SU-DHL-6 (cell line): ENCODE measurements around the gene ARIH1.
A peak's percentile ranks its signal among the peaks of the same experiment; 100 is the strongest.
"Not testable (repeated sequence)": the region's sequence is repeated elsewhere in the genome, so short reads cannot be mapped to it uniquely, and the experiment has no call there.

Experiments
- H2AFZ ChIP-seq: fragments of 200-600 bp; sonication (generic); 2 replicates; pipeline ENCODE4 v1.6.1; 2014; ENCODE audit warnings: low read depth, mild to moderate bottlenecking, moderate library complexity, mixed read lengths, antibody characterized with exemption, low read length; ENCODE audit not compliant: severe bottlenecking
- H3F3A ChIP-seq: fragments of 200-600 bp; shearing (Covaris generic); 2 replicates; pipeline ENCODE4 v1.6.0; 2016; ENCODE audit warnings: antibody characterized with exemption, mild to moderate bottlenecking; ENCODE audit not compliant: insufficient read depth
- H3K27ac ChIP-seq: fragments of 200-600 bp; sonication (generic); 2 replicates; pipeline ENCODE4 v1.5.1; 2016; ENCODE audit warnings: low read depth, mild to moderate bottlenecking, low read length, moderate library complexity, mixed read lengths
- H3K27me3 ChIP-seq: fragments of 200-600 bp; sonication (generic), shearing (Covaris generic); 2 replicates; pipeline ENCODE4 v1.6.0; 2014; ENCODE audit warnings: mild to moderate bottlenecking, low read length
- H3K36me3 ChIP-seq: fragments of 200-600 bp; sonication (generic); 2 replicates; pipeline ENCODE4 v1.6.1; 2014; ENCODE audit warnings: mild to moderate bottlenecking, low read length, mixed read lengths
- H3K4me2 ChIP-seq: fragments of 300-600, 200-600 bp; shearing (Covaris generic), sonication (generic); 2 replicates; pipeline ENCODE4 v1.6.0; 2014; ENCODE audit warnings: low read length, low read depth, mild to moderate bottlenecking; ENCODE audit not compliant: poor library complexity, severe bottlenecking
- H3K4me3 ChIP-seq: fragments of 200-600 bp; sonication (generic); 2 replicates; pipeline ENCODE4 v1.5.1; 2014; ENCODE audit warnings: antibody characterized with exemption, low read length, mild to moderate bottlenecking, mixed read lengths; ENCODE audit not compliant: insufficient read depth, poor library complexity, severe bottlenecking
- H3K79me2 ChIP-seq: fragments of 200-600 bp; sonication (generic); 2 replicates; pipeline ENCODE4 v1.6.1; 2014; ENCODE audit warnings: mild to moderate bottlenecking, low read length, moderate library complexity; ENCODE audit not compliant: insufficient read depth
- H3K9ac ChIP-seq: fragments of 200-600 bp; sonication (generic); 2 replicates; pipeline ENCODE4 v1.7.0; 2014; ENCODE audit warnings: mild to moderate bottlenecking, low read length
- H3K9me2 ChIP-seq: fragments of 200-600 bp; sonication (generic); replicated peaks from 2 replicates; pipeline ENCODE4 v1.6.1; 2014; ENCODE audit warnings: low read length; ENCODE audit not compliant: insufficient read depth
- H3K9me3 ChIP-seq: fragments of 200-600 bp; sonication (generic); 2 replicates; pipeline ENCODE4 v1.6.1; 2014; ENCODE audit warnings: low read length, mixed read lengths; ENCODE audit not compliant: insufficient read depth
- H4K20me1 ChIP-seq: fragments of 200-600 bp; sonication (generic); 2 replicates; pipeline ENCODE4 v1.6.1; 2014; ENCODE audit warnings: low read depth, mild to moderate bottlenecking, antibody characterized with exemption, low read length, moderate library complexity, mixed read lengths
- EZH2phosphoT487 ChIP-seq: fragments of 200-600 bp; sonication (generic), shearing (Covaris generic); conservative IDR thresholded peaks from 2 replicates; pipeline ENCODE4 v1.6.1; 2018; ENCODE audit warnings: mild to moderate bottlenecking, antibody characterized with exemption, low read length, moderate library complexity, mixed read lengths
- TF ChIP-seq, protein P1 (sequence below): fragments of 200-600 bp; sonication (generic); IDR thresholded peaks from one replicate; pipeline ENCODE4 v1.5.1; 2017; ENCODE audit warnings: antibody characterized with exemption, mild to moderate bottlenecking, low read length, moderate library complexity; ENCODE audit not compliant: insufficient read depth, poor library complexity, severe bottlenecking

ARIH1 gene

GRCh38 chr15:72474912-72475628 is 940 bp downstream of the ARIH1 start:
- TF ChIP-seq, protein P1, sequence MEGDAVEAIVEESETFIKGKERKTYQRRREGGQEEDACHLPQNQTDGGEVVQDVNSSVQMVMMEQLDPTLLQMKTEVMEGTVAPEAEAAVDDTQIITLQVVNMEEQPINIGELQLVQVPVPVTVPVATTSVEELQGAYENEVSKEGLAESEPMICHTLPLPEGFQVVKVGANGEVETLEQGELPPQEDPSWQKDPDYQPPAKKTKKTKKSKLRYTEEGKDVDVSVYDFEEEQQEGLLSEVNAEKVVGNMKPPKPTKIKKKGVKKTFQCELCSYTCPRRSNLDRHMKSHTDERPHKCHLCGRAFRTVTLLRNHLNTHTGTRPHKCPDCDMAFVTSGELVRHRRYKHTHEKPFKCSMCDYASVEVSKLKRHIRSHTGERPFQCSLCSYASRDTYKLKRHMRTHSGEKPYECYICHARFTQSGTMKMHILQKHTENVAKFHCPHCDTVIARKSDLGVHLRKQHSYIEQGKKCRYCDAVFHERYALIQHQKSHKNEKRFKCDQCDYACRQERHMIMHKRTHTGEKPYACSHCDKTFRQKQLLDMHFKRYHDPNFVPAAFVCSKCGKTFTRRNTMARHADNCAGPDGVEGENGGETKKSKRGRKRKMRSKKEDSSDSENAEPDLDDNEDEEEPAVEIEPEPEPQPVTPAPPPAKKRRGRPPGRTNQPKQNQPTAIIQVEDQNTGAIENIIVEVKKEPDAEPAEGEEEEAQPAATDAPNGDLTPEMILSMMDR = no peak
- no peak for TF ChIP-seq EZH2phosphoT487
- Histone ChIP-seq H3K9ac (peak overlapping the region; percentile 89), H3K27ac (peak overlapping the region; percentile 87), H3F3A (peaks cover 20% of the 10 kb centered on the region), H3K9me3 (no peaks in the 10 kb centered on the region), H3K4me2 (peak overlapping the region; percentile 96), H2AFZ (peak overlapping the region; percentile 29), H3K79me2 (peaks cover 58% of the 10 kb centered on the region), H3K4me3 (peak overlapping the region; percentile 83), H3K27me3 (no peaks in the 10 kb centered on the region), H3K36me3 (peaks cover 9% of the 10 kb centered on the region), H3K9me2 (no peaks in the 10 kb centered on the region), H4K20me1 (peaks cover 5% of the 10 kb centered on the region)

DNA sequence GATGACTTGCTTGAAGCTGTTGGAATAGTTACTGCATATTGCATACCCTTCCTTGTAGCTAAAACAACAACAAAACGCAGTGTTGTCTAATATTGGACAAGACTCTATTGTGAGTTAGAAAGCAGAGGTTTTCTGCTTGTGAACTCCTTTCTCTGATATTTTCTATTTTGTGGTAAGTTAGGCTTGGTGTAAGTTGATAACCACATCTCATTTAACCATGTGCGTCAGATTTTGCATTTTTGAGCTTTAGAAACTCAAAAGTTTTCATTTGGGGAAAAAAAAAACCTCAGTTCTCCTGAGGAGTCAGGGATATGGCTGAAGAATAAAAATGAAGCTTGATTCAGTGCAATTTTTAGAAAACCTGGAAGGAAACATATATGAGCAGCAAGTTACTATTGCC is 1.5 kb downstream of the ARIH1 start:
- Histone ChIP-seq H3K9me3 (no peaks in the 10 kb centered on the region), H3K4me2 (peak overlapping the region; percentile 96), H3K36me3 (peaks cover 9% of the 10 kb centered on the region), H3K27me3 (no peaks in the 10 kb centered on the region), H4K20me1 (peaks cover 6% of the 10 kb centered on the region), H3K9ac (peak overlapping the region; percentile 89), H3K9me2 (no peaks in the 10 kb centered on the region), H3K27ac (peak overlapping the region; percentile 87), H3F3A (peaks cover 20% of the 10 kb centered on the region), H3K79me2 (peaks cover 64% of the 10 kb centered on the region), H3K4me3 (peak overlapping the region; percentile 83), H2AFZ (peak overlapping the region; percentile 29)
- TF ChIP-seq, protein P1 = no peak
- TF ChIP-seq EZH2phosphoT487 = no peak

DNA sequence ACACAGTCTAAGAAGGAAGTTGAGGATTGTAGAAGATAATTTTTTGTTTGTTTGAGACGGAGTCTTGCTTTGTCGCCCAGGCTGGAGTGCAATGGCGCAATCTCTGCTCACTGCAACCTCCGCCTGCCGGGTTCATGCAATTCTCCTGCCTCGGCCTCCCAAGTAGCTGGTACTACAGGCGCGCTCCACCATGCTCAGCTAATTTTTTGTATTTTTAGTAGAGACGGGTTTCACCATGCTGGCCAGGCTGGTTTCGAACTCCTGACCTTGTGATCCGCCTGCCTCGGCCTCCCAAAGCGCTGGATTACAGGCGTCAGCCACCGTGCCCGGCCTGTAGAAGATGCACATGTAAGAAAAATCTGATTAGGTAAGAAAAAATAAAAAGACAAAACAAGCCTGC is 2.2 kb downstream of the ARIH1 start:
- not testable (repeated sequence) for H3K36me3 ChIP-seq, H3K9me3 ChIP-seq, H3K9me2 ChIP-seq, H3K27me3 ChIP-seq, H2AFZ ChIP-seq, H3K27ac ChIP-seq
- Histone ChIP-seq H4K20me1 (peaks cover 12% of the 10 kb centered on the region), H3K9ac (peak overlapping the region; percentile 89), H3F3A (peaks cover 20% of the 10 kb centered on the region), H3K4me2 (peak overlapping the region; percentile 96), H3K4me3 (peak overlapping the region; percentile 83), H3K79me2 (peaks cover 70% of the 10 kb centered on the region)

- H3K27me3 ChIP-seq = no peaks in the 10 kb centered on the region
- H3K9me2 ChIP-seq = no peaks in the 10 kb centered on the region
- H4K20me1 ChIP-seq = peaks cover 17% of the 10 kb centered on the region
- H3K4me2 ChIP-seq = no peak overlapping the region
- H3K27ac ChIP-seq = no peak overlapping the region
- H3K9ac ChIP-seq = no peak overlapping the region
- H2AFZ ChIP-seq = no peak overlapping the region
- no peak for TF ChIP-seq EZH2phosphoT487
- TF ChIP-seq, protein P1 = no peak
- H3F3A ChIP-seq = no peaks in the 10 kb centered on the region
- H3K79me2 ChIP-seq = peaks cover 100% of the 10 kb centered on the region
- H3K36me3 ChIP-seq = peaks cover 9% of the 10 kb centered on the region
- H3K9me3 ChIP-seq = no peaks in the 10 kb centered on the region
- no peak overlapping the region for H3K4me3 ChIP-seq
Measured at GRCh38 chr15:72481015-72481659, 7.0 kb downstream of the ARIH1 start.
